ENCODE measurements around the gene DCAF8. TPM values are rescaled to one million over a fixed set of nuclear protein-coding genes. Genes with fewer than 3 reads are reported as not detected.
A peak's percentile ranks its signal among the peaks of the same experiment; 100 is the strongest.

DCAF8 gene
- total RNA-seq, 1 donor from 2014 or later: 107 TPM

DNA sequence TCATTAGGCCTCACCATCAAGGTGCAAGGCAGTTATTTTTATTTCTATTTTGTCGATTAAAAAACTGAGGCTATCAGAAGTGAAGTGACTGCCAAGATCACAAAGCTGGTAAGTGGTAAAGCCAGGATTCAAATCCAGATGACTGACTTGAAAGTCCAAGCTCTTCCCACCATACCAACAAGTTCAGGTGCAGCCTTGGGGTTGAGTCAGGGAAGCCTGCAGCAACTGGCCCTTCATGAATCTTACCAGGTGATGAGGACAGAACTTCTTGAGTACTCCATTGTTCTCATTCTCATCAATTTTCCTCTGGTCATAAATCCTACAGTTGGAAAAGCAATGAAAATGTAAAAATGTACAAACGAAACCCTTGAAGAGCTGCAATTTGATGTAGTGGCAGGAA, 37.0 kb downstream of the DCAF8 start:
- Histone ChIP-seq H2AFZ (ENCODE audit: low read depth, low read length) (no peak overlapping the region), H3K9me3 (ENCODE audit: insufficient read depth, low read depth, low read length) (no peaks in the 10 kb centered on the region), H3K36me3 (ENCODE audit: insufficient read depth, low read length) (peaks cover 72% of the 10 kb centered on the region), H3K27ac (ENCODE audit: low read depth, low read length) (no peak overlapping the region), H3K9ac (ENCODE audit: low read length) (no peak overlapping the region), H3K27me3 (ENCODE audit: insufficient read depth, low read length) (no peaks in the 10 kb centered on the region), H3K4me1 (ENCODE audit: insufficient read depth, low read length) (no peaks in the 10 kb centered on the region), H3K79me2 (ENCODE audit: insufficient read depth, low read length) (no peaks in the 10 kb centered on the region), H3K4me2 (ENCODE audit: low read length) (no peak overlapping the region), H3K4me3 (ENCODE audit: insufficient read depth, low read depth, low read length) (no peak overlapping the region), H4K20me1 (ENCODE audit: insufficient read depth, low read length) (peaks cover 25% of the 10 kb centered on the region)
- peaks cover 9% of the 10 kb centered on the region for H3K36me3 Mint-ChIP-seq (ENCODE audit: low read depth, unreplicated experiment)
- FAIRE-seq (no peak), DNase-seq (ENCODE audit: low read depth) (no peak)
- no peak for TF ChIP-seq EZH2 (IDR thresholded peaks at IDR 0.05; ENCODE audit: insufficient read depth, low read length)
- TF ChIP-seq, protein P1, sequence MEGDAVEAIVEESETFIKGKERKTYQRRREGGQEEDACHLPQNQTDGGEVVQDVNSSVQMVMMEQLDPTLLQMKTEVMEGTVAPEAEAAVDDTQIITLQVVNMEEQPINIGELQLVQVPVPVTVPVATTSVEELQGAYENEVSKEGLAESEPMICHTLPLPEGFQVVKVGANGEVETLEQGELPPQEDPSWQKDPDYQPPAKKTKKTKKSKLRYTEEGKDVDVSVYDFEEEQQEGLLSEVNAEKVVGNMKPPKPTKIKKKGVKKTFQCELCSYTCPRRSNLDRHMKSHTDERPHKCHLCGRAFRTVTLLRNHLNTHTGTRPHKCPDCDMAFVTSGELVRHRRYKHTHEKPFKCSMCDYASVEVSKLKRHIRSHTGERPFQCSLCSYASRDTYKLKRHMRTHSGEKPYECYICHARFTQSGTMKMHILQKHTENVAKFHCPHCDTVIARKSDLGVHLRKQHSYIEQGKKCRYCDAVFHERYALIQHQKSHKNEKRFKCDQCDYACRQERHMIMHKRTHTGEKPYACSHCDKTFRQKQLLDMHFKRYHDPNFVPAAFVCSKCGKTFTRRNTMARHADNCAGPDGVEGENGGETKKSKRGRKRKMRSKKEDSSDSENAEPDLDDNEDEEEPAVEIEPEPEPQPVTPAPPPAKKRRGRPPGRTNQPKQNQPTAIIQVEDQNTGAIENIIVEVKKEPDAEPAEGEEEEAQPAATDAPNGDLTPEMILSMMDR (IDR thresholded peaks at IDR 0.05; ENCODE audit: insufficient read depth, low read depth, low read length): no peak
- H3K4me1 Mint-ChIP-seq (ENCODE audit: low read depth, unreplicated experiment): no peaks in the 10 kb centered on the region
- H3K27me3 Mint-ChIP-seq (ENCODE audit: low read depth, unreplicated experiment): no peaks in the 10 kb centered on the region
- no peak overlapping the region for H3K4me3 Mint-ChIP-seq (ENCODE audit: unreplicated experiment)
- H3K27ac Mint-ChIP-seq (ENCODE audit: unreplicated experiment): no peak overlapping the region
- H3K9me3 Mint-ChIP-seq (ENCODE audit: unreplicated experiment): no peaks in the 10 kb centered on the region

DNA sequence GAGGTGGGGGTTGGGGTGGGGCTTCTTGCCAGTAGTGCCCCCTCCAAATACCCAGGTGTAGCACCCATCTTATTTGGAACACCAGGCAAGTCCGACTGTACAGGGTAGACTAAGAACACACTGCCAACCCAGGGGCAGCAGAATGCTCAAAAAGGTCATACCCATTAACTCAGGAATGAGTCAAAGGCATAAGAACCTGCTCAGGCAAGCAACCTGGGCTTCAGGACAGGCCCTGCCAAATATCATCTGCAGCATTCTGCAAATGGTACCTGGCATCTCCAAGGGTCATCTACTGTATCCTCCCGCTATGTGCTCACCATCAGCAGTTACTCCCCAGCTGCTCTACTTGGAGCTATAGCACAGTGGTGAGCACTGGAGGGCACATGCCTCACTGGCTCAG, 37.7 kb downstream of the DCAF8 start:
- no peaks in the 10 kb centered on the region for H3K9me3 ChIP-seq (ENCODE audit: insufficient read depth, low read depth, low read length)
- H3K27me3 Mint-ChIP-seq (ENCODE audit: low read depth, unreplicated experiment): no peaks in the 10 kb centered on the region
- no peaks in the 10 kb centered on the region for H3K9me3 Mint-ChIP-seq (ENCODE audit: unreplicated experiment)
- H2AFZ ChIP-seq (ENCODE audit: low read depth, low read length): no peak overlapping the region
- H3K4me3 ChIP-seq (ENCODE audit: insufficient read depth, low read depth, low read length): no peak overlapping the region
- H3K9ac ChIP-seq (ENCODE audit: low read length): no peak overlapping the region
- peaks cover 7% of the 10 kb centered on the region for H3K36me3 Mint-ChIP-seq (ENCODE audit: low read depth, unreplicated experiment)
- H3K4me1 Mint-ChIP-seq (ENCODE audit: low read depth, unreplicated experiment): peaks cover 3% of the 10 kb centered on the region
- TF ChIP-seq, protein P1 (IDR thresholded peaks at IDR 0.05; ENCODE audit: insufficient read depth, low read depth, low read length): no peak
- no peak for TF ChIP-seq EZH2 (IDR thresholded peaks at IDR 0.05; ENCODE audit: insufficient read depth, low read length)
- H3K27me3 ChIP-seq (ENCODE audit: insufficient read depth, low read length): no peaks in the 10 kb centered on the region
- H3K4me2 ChIP-seq (ENCODE audit: low read length): no peak overlapping the region
- peaks cover 72% of the 10 kb centered on the region for H3K36me3 ChIP-seq (ENCODE audit: insufficient read depth, low read length)
- no peaks in the 10 kb centered on the region for H3K79me2 ChIP-seq (ENCODE audit: insufficient read depth, low read length)
- H3K27ac Mint-ChIP-seq (ENCODE audit: unreplicated experiment): no peak overlapping the region
- H3K4me1 ChIP-seq (ENCODE audit: insufficient read depth, low read length): no peaks in the 10 kb centered on the region
- H3K27ac ChIP-seq (ENCODE audit: low read depth, low read length): no peak overlapping the region
- FAIRE-seq (no peak), DNase-seq (ENCODE audit: low read depth) (no peak)
- H3K4me3 Mint-ChIP-seq (ENCODE audit: unreplicated experiment): no peak overlapping the region
- H4K20me1 ChIP-seq (ENCODE audit: insufficient read depth, low read length): peaks cover 28% of the 10 kb centered on the region

DNA sequence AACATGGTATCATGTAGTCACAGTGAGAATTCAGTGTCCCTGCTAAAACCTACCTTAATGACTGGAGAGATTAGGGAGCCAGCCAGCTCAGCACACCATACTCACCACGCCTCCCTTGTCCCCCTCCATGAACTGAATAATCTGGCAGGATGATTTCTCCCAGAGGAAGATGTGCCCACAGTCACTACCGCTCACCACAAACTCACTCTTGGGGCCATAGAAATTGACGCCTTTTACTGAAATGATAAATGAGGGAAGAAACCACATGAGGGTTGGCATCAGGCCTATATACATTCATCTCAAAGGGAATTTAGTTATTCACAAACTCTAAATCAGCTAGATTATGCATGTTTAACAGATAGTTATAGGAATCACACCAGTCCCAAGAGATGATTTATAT, 39.8 kb downstream of the DCAF8 start:
- peaks cover 48% of the 10 kb centered on the region for H4K20me1 ChIP-seq (ENCODE audit: insufficient read depth, low read length)
- no peak overlapping the region for H3K4me3 ChIP-seq (ENCODE audit: insufficient read depth, low read depth, low read length)
- Mint-ChIP-seq H3K9me3 (ENCODE audit: unreplicated experiment) (no peaks in the 10 kb centered on the region), H3K36me3 (ENCODE audit: low read depth, unreplicated experiment) (peaks cover 9% of the 10 kb centered on the region), H3K27me3 (ENCODE audit: low read depth, unreplicated experiment) (no peaks in the 10 kb centered on the region), H3K4me1 (ENCODE audit: low read depth, unreplicated experiment) (peaks cover 18% of the 10 kb centered on the region), H3K4me3 (ENCODE audit: unreplicated experiment) (no peak overlapping the region), H3K27ac (ENCODE audit: unreplicated experiment) (peak overlapping the region; percentile 22)
- H3K4me2 ChIP-seq (ENCODE audit: low read length): no peak overlapping the region
- H3K9me3 ChIP-seq (ENCODE audit: insufficient read depth, low read depth, low read length): no peaks in the 10 kb centered on the region
- no peak overlapping the region for H3K27ac ChIP-seq (ENCODE audit: low read depth, low read length)
- H3K4me1 ChIP-seq (ENCODE audit: insufficient read depth, low read length): peaks cover 14% of the 10 kb centered on the region
- FAIRE-seq: no peak
- H2AFZ ChIP-seq (ENCODE audit: low read depth, low read length): no peak overlapping the region
- no peaks in the 10 kb centered on the region for H3K27me3 ChIP-seq (ENCODE audit: insufficient read depth, low read length)
- DNase-seq (ENCODE audit: low read depth): peak; percentile 78
- no peak overlapping the region for H3K9ac ChIP-seq (ENCODE audit: low read length)
- TF ChIP-seq, protein P1 (IDR thresholded peaks at IDR 0.05; ENCODE audit: insufficient read depth, low read depth, low read length): no peak
- TF ChIP-seq EZH2 (IDR thresholded peaks at IDR 0.05; ENCODE audit: insufficient read depth, low read length): no peak
- H3K36me3 ChIP-seq (ENCODE audit: insufficient read depth, low read length): peaks cover 74% of the 10 kb centered on the region
- no peaks in the 10 kb centered on the region for H3K79me2 ChIP-seq (ENCODE audit: insufficient read depth, low read length)

Data from astrocyte (in vitro differentiated cells and primary cell).